Activated T-helper 2 cell treated with anti-CD3 and anti-CD28 coated beads, Interferon-gamma antibody, Interleukin-2, Interleukin-4, amounts not matched to agents 10 μg/mL and 5 μg/mL and 100 μg/mL, durations not matched to agents 14 hours and 24 hours and 36 hours (primary cell): ENCODE measurements around the gene BMAL2. TPM values are rescaled to one million over a fixed set of nuclear protein-coding genes. Genes with fewer than 3 reads are reported as not detected.

ENCODE experiments used
- DNase-seq: peaks from one replicate; pipeline ENCODE4 v3.0.0; 2021; ENCODE audit warnings: low spot score
- H3K27ac Mint-ChIP-seq: one replicate; pipeline ENCODE4 v1.8.0; 2021; ENCODE audit warnings: mixed read lengths
- H3K27me3 Mint-ChIP-seq: one replicate; pipeline ENCODE4 v1.8.0; 2021; ENCODE audit warnings: low read depth, mixed read lengths
- H3K36me3 Mint-ChIP-seq: one replicate; pipeline ENCODE4 v1.8.0; 2021; ENCODE audit warnings: low read depth, mixed read lengths
- H3K4me1 Mint-ChIP-seq: one replicate; pipeline ENCODE4 v1.8.0; 2021; ENCODE audit warnings: low read depth, mixed read lengths
- H3K4me3 Mint-ChIP-seq: one replicate; pipeline ENCODE4 v1.8.0; 2021; ENCODE audit warnings: low read depth, mild to moderate bottlenecking, moderate library complexity, mixed read lengths
- H3K9me3 Mint-ChIP-seq: one replicate; pipeline ENCODE4 v1.8.0; 2021; ENCODE audit warnings: mixed read lengths
- intact Hi-C: fragments of 100-400 bp; cut with micrococcal nuclease; formaldehyde crosslinking; loops from one replicate; pipeline ENCODE4 v1.15.1; 2023
- total RNA-seq: library from RNA; stranded (reverse); gene quantifications from 2 replicates; pipeline ENCODE4 v1.2.3, GENCODE V29; 2022

The BMAL2 gene, protein sequence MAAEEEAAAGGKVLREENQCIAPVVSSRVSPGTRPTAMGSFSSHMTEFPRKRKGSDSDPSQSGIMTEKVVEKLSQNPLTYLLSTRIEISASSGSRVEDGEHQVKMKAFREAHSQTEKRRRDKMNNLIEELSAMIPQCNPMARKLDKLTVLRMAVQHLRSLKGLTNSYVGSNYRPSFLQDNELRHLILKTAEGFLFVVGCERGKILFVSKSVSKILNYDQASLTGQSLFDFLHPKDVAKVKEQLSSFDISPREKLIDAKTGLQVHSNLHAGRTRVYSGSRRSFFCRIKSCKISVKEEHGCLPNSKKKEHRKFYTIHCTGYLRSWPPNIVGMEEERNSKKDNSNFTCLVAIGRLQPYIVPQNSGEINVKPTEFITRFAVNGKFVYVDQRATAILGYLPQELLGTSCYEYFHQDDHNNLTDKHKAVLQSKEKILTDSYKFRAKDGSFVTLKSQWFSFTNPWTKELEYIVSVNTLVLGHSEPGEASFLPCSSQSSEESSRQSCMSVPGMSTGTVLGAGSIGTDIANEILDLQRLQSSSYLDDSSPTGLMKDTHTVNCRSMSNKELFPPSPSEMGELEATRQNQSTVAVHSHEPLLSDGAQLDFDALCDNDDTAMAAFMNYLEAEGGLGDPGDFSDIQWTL
- 58.9 and 59.6 TPM in 2 replicates for total RNA-seq

DNA sequence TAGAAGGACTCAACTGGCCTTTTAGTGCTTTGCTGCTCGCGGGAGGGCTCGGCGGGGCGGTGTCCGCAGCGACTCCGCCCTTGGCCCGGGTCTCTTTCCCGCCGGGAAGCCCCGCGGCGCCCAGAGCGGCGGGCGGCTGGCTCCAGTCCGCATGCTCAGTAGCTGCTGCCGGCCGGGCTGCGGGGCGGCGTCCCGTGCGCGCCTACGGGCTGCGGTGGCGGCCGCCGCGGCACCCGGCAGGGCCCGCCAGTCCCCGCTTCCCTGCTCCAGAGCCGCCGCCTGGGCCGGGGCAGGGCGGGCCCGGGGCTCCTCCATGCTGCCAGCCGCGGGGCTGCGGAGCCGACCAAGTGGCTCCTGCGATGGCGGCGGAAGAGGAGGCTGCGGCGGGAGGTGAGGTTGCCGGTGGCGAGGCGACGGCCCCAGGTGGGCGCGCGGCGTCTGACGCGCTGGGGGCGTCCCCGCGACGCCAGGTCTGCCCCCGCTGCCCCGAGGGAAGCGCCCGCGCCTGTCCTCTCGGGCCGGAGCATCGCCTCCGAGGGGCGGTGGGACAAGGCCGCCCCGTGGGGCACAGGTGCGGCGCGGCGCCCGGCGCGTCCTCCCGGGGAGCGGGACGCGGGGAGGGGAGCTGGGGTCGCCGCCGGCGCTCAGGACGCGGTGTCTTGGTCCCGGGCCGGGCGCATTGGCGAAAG is at the start of gene BMAL2:
Gene BMAL2, plus strand, starts transcription at position 123 of the 689 bp plus-strand sequence. Its CDS starts 237 bp downstream, at position 360.
- H3K4me1 Mint-ChIP-seq, result peaks cover 51% of the 10 kb centered on the region
- H3K27me3 Mint-ChIP-seq, result no peaks in the 10 kb centered on the region
- DNase-seq, result peak; percentile 40
- H3K4me3 Mint-ChIP-seq, result peak within 1 kb of the TSS; percentile 98
- H3K9me3 Mint-ChIP-seq, result no peaks in the 10 kb centered on the region
- intact Hi-C loops, result loop anchor here (2.0 to 10.0 kb wide), 6 partner anchors 49 to 586 kb away; partner anchors contain the start of genes ITPR2 and STK38L
- H3K27ac Mint-ChIP-seq, result peak within 1 kb of the TSS; percentile 96
- peaks cover 5% of the 10 kb centered on the region for H3K36me3 Mint-ChIP-seq

DNA sequence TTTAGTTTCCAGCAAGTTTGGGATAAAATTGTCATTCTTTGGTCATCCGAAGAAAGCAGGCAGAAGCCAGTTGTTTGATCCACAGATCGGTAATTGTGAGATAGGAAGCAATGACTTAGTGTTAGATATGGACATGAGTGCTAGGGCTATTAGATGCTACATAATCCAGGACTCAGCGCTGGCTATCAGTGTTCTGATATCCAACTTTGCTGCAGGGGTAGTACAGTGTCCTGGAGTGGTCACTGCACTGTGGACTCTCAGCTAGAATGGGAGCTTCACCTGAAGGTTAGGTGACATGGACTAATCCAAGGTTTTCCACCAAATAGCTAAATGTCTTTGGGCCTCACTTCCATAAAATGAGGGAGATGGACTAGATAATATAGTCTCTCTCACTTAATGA is 48.6 kb upstream of the BMAL2 start:
- no peaks in the 10 kb centered on the region for H3K9me3 Mint-ChIP-seq
- H3K27me3 Mint-ChIP-seq, result no peaks in the 10 kb centered on the region
- no peak for DNase-seq
- H3K4me3 Mint-ChIP-seq, result no peak overlapping the region
- no peaks in the 10 kb centered on the region for H3K36me3 Mint-ChIP-seq
- H3K27ac Mint-ChIP-seq, result no peak overlapping the region
- peaks cover 9% of the 10 kb centered on the region for H3K4me1 Mint-ChIP-seq
- intact Hi-C loops, result no loop called here

DNA sequence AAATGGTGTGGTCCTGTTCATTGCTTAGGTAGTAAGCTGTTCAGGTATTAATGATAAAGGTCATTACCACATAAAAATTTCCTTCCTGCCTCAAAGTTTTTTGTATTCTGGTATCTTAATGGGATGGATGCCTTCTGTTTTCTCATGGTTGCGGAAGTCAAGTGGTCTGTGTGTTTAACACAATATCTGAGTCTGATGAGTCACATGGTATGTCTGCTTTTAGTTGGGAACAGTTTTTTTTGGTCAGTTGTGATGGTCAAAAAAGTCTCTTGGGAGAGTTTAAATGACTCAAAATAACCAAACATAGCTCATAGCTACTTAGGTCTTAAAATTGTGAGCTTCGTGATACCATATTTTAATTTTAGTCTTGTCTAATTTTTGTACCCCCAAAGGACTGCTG is 47.9 kb upstream of the BMAL2 start:
- no peak overlapping the region for H3K4me3 Mint-ChIP-seq
- H3K9me3 Mint-ChIP-seq, result no peaks in the 10 kb centered on the region
- intact Hi-C loops, result no loop called here

DNA sequence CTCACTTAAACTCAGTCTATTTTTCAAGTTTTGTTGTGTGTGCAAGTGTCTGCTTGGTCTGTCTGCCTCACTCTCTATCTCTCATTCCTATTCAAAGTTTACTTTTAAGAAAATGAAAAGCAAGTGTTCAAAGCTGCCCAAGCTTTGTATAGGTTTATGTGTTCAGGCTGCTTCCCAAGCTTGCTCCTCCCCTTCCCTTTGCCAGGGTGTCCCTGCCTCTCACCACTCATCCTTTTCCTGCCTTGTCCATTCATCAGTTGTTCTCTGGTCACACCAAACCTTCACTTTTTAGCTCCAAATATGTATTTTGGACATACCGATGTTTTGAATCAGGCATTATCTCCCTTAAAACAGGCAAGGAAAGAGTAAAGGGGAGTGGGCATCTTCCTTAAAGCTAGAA is 47.2 kb upstream of the BMAL2 start:
- intact Hi-C loops, result no loop called here

More for the DNA sequence above, 47.9 kb upstream of the BMAL2 start:
- Mint-ChIP-seq H3K27me3 (no peaks in the 10 kb centered on the region), H3K27ac (no peak overlapping the region), H3K4me1 (peaks cover 8% of the 10 kb centered on the region), H3K36me3 (no peaks in the 10 kb centered on the region)
- DNase-seq, result no peak

GRCh38 chr12:27289414-27289813 is 43.2 kb upstream of the BMAL2 start:
- Mint-ChIP-seq H3K4me1 (peaks cover 3% of the 10 kb centered on the region), H3K27me3 (no peaks in the 10 kb centered on the region), H3K4me3 (no peak overlapping the region), H3K36me3 (no peaks in the 10 kb centered on the region), H3K27ac (no peak overlapping the region), H3K9me3 (no peaks in the 10 kb centered on the region)
- intact Hi-C loops, result no loop called here
- no peak for DNase-seq

More for the DNA sequence above, 47.2 kb upstream of the BMAL2 start:
- Mint-ChIP-seq H3K9me3 (no peaks in the 10 kb centered on the region), H3K4me3 (no peak overlapping the region), H3K27me3 (no peaks in the 10 kb centered on the region), H3K36me3 (no peaks in the 10 kb centered on the region), H3K27ac (no peak overlapping the region), H3K4me1 (peaks cover 5% of the 10 kb centered on the region)
- no peak for DNase-seq

GRCh38 chr12:27290501-27291168 is 42.0 kb upstream of the BMAL2 start:
- intact Hi-C loops, result no loop called here

DNA sequence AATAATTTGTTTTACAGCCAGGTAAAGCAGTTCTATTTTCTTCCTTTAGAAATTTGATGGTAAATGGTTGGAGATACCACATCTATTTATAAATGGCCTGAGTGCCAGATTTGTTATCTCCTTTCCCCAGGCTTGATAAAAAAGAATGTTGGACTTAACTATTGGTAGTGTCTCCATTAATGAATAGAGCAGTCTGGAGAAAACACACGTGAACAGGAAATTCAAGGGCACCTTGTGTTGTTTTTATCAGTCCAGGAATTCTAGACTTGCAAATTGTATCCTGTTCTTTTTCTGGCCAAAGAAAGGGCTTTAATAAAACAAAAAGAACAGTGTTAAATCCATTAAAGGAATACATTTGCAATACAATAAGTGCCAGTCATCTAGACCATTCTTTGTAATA is 40.8 kb upstream of the BMAL2 start:
- Mint-ChIP-seq H3K9me3 (no peaks in the 10 kb centered on the region), H3K27me3 (no peaks in the 10 kb centered on the region), H3K36me3 (no peaks in the 10 kb centered on the region), H3K4me1 (no peaks in the 10 kb centered on the region), H3K4me3 (no peak overlapping the region), H3K27ac (no peak overlapping the region)
- DNase-seq, result no peak
- intact Hi-C loops, result no loop called here

More at GRCh38 chr12:27290501-27291168, 42.0 kb upstream of the BMAL2 start:
- no peaks in the 10 kb centered on the region for H3K36me3 Mint-ChIP-seq
- no peak overlapping the region for H3K27ac Mint-ChIP-seq
- H3K4me1 Mint-ChIP-seq, result no peaks in the 10 kb centered on the region
- no peak overlapping the region for H3K4me3 Mint-ChIP-seq
- no peak for DNase-seq
- H3K27me3 Mint-ChIP-seq, result no peaks in the 10 kb centered on the region
- no peaks in the 10 kb centered on the region for H3K9me3 Mint-ChIP-seq

DNA sequence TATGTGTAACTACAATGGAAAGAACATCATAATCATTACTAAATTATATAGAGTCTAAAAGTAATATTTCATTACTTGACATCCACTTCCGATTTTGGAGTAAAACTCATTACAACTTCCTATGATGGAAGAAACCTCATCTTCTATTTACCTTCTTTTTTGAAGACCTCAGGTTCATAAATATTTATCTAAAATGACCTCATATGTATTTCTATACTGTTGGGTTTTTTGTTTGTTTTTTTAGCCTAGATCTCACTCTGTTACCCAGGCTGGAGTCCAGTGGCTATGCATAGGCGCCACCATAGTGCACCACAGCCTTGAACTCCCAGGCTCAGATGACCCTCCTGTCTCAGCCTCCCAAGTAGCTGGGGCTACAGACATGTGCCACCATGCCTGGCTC is 39.9 kb upstream of the BMAL2 start:
- intact Hi-C loops, result no loop called here
- Mint-ChIP-seq H3K27ac (no peak overlapping the region), H3K27me3 (no peaks in the 10 kb centered on the region), H3K36me3 (peaks cover 3% of the 10 kb centered on the region), H3K4me1 (no peaks in the 10 kb centered on the region), H3K9me3 (no peaks in the 10 kb centered on the region), H3K4me3 (no peak overlapping the region)
- DNase-seq, result no peak

- DNase-seq, result no peak
- no peaks in the 10 kb centered on the region for H3K4me1 Mint-ChIP-seq
- no peak overlapping the region for H3K27ac Mint-ChIP-seq
- intact Hi-C loops, result no loop called here
- no peaks in the 10 kb centered on the region for H3K27me3 Mint-ChIP-seq
- peaks cover 9% of the 10 kb centered on the region for H3K36me3 Mint-ChIP-seq
- H3K4me3 Mint-ChIP-seq, result no peak overlapping the region
- no peaks in the 10 kb centered on the region for H3K9me3 Mint-ChIP-seq
Observed at GRCh38 chr12:27293463-27293862, 39.2 kb upstream of the BMAL2 start.

DNA sequence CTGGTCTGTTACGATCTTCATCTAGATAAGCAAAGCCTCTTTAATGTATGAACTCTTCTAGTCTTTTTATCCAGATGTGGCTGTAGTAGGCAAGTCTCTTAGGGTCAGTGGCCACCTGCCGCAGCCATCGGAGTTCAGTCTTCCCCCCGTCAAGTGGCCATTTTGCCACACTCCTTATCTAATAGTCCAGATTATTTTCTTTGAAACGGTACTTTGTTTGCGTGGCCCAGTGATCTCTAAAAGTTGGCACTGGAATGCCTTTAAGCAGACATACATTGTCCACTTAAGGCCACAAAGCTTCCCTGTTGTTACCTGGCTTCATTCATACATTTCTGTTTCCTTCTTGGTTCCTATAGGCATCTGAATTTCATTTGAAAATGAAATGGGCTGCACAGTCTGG is 36.0 kb upstream of the BMAL2 start:
- DNase-seq, result no peak
- no peak overlapping the region for H3K4me3 Mint-ChIP-seq
- intact Hi-C loops, result no loop called here
- no peaks in the 10 kb centered on the region for H3K4me1 Mint-ChIP-seq
- H3K27ac Mint-ChIP-seq, result no peak overlapping the region
- H3K9me3 Mint-ChIP-seq, result no peaks in the 10 kb centered on the region
- peaks cover 28% of the 10 kb centered on the region for H3K36me3 Mint-ChIP-seq
- no peaks in the 10 kb centered on the region for H3K27me3 Mint-ChIP-seq

- Mint-ChIP-seq H3K27ac (no peak overlapping the region), H3K4me1 (no peaks in the 10 kb centered on the region), H3K27me3 (no peaks in the 10 kb centered on the region), H3K9me3 (no peaks in the 10 kb centered on the region), H3K36me3 (peaks cover 31% of the 10 kb centered on the region), H3K4me3 (no peak overlapping the region)
- no peak for DNase-seq
- intact Hi-C loops, result no loop called here
Observed at GRCh38 chr12:27297566-27297965, 35.1 kb upstream of the BMAL2 start.

- intact Hi-C loops, result no loop called here
- Mint-ChIP-seq H3K27ac (no peak overlapping the region), H3K36me3 (peaks cover 39% of the 10 kb centered on the region), H3K9me3 (no peaks in the 10 kb centered on the region), H3K4me3 (no peak overlapping the region), H3K27me3 (no peaks in the 10 kb centered on the region), H3K4me1 (no peaks in the 10 kb centered on the region)
- no peak for DNase-seq
Observed at GRCh38 chr12:27299102-27299501, 33.5 kb upstream of the BMAL2 start.
